GM12878 (cell line): ENCODE data around the gene PIP4K2B. TPM values are rescaled to one million over a fixed set of nuclear protein-coding genes. Genes with fewer than 3 reads are reported as not detected.
A peak's percentile ranks its signal among the peaks of the same experiment; 100 is the strongest.

Experiments
- ATAC-seq: fragments of 200-7000 bp; cut with Tn5 transposase; 3 replicates; pipeline ENCODE4 v1.9.1; 2020; ENCODE audit warnings: mild to moderate bottlenecking, moderate library complexity
- BruUV-seq: library from RNA; stranded (reverse); fragments of 400-500 nt; replicated peaks from 2 replicates; lab custom pipeline; 2021; lab: Mats Ljungman, UMichigan
- CTCF ChIA-PET: fragments of 300-600 bp; sonication (Branson Sonifier 250); formaldehyde crosslinking; extraction: SDS; loops from one replicate; lab custom pipeline; 2021; ENCODE audit warnings: inconsistent platforms; lab: Yijun Ruan, JAX
- POLR2A ChIA-PET: fragments of 350-600 bp; formaldehyde crosslinking; extraction: SDS; loops from one replicate; lab custom pipeline; 2021; ENCODE audit warnings: inconsistent platforms; lab: Charles Lee
- RAD21 ChIA-PET: fragments of 300-600 bp; sonication (Branson Sonifier 250); formaldehyde crosslinking; loops from one replicate; lab custom pipeline; 2023; ENCODE audit warnings: antibody characterized with exemption; ENCODE audit not compliant: unreplicated experiment; lab: Charles Lee
- SMC1A ChIA-PET: fragments of 300-600 bp; sonication (Branson Sonifier 250); formaldehyde crosslinking; loops from one replicate; lab custom pipeline; 2023; ENCODE audit not compliant: unreplicated experiment, uncharacterized antibody; lab: Charles Lee
- DNase-seq: peaks from one replicate; pipeline ENCODE4 v3.0.0-alpha.2; 2011; ENCODE audit warnings: low read depth, low spot score
- FAIRE-seq: peaks from 3 replicates; lab custom pipeline; 2011; peaks lifted over from hg19 to GRCh38; lab: Jason Lieb, UNC
- H2AFZ ChIP-seq: 2 replicates; pipeline ENCODE4 v1.6.0; 2011; ENCODE audit warnings: low read depth, low read length, control low read depth; ENCODE audit not compliant: control insufficient read depth
- H3K27ac ChIP-seq: 2 replicates; pipeline ENCODE4 v1.5.1; 2011; ENCODE audit warnings: control low read depth; ENCODE audit not compliant: control insufficient read depth, insufficient read depth
- H3K27me3 ChIP-seq, 2 experiments: replicated peaks in 1 of 2; 2 replicates each; pipeline versions ENCODE4 v1.6.0 to v1.6.1; 2011; ENCODE audit warnings: low read length in 1 of 2; ENCODE audit not compliant: control insufficient read depth in 2 of 2, insufficient read depth in 2 of 2
- H3K36me3 ChIP-seq, 2 experiments: 2 replicates each; pipeline ENCODE4 v1.5.1; 2011; ENCODE audit warnings: low read length in 1 of 2; ENCODE audit not compliant: control insufficient read depth in 2 of 2, insufficient read depth in 2 of 2
- H3K4me1 ChIP-seq: 2 replicates; pipeline ENCODE4 v1.6.1; 2011; ENCODE audit warnings: mild to moderate bottlenecking, low read length, moderate library complexity, mixed read lengths; ENCODE audit not compliant: control insufficient read depth, insufficient read depth
- H3K4me2 ChIP-seq: 2 replicates; pipeline ENCODE4 v1.6.0; 2011; ENCODE audit warnings: control low read depth; ENCODE audit not compliant: control insufficient read depth, insufficient read depth
- H3K4me3 ChIP-seq: fragments of 200-600 bp; sonication (generic); 2 replicates; pipeline ENCODE4 v1.5.1; 2016
- H3K79me2 ChIP-seq: 2 replicates; pipeline ENCODE4 v1.6.0; 2011; ENCODE audit warnings: low read length; ENCODE audit not compliant: control insufficient read depth, insufficient read depth
- H3K9ac ChIP-seq: 2 replicates; pipeline ENCODE4 v1.8.0; 2011; ENCODE audit warnings: low read length, control low read depth, mixed read lengths; ENCODE audit not compliant: control insufficient read depth, insufficient read depth
- H3K9me3 ChIP-seq: replicated peaks from 3 replicates; pipeline ENCODE4 v1.5.1; 2011; ENCODE audit warnings: mild to moderate bottlenecking, low read length; ENCODE audit not compliant: control insufficient read depth, insufficient read depth
- H4K20me1 ChIP-seq: 2 replicates; pipeline ENCODE4 v1.6.0; 2011; ENCODE audit not compliant: control insufficient read depth, insufficient read depth
- BMI1 ChIP-seq: fragments of 450-650 bp; IDR thresholded peaks from 2 replicates; pipeline ENCODE4 v1.6.1; 2016; ENCODE audit warnings: mild to moderate bottlenecking, moderate library complexity, borderline replicate concordance
- HDGF ChIP-seq: fragments of 450-650 bp; IDR thresholded peaks from 2 replicates; pipeline ENCODE4 v1.6.1; 2016; ENCODE audit warnings: antibody characterized with exemption
- NKRF ChIP-seq: fragments of 450-650 bp; conservative IDR thresholded peaks from 2 replicates; pipeline ENCODE4 v1.6.1; 2017; ENCODE audit warnings: mild to moderate bottlenecking, moderate library complexity
- NR2C2 ChIP-seq: IDR thresholded peaks from 2 replicates; pipeline ENCODE4 v1.6.1; 2011; ENCODE audit warnings: borderline replicate concordance, low read depth; ENCODE audit not compliant: control insufficient read depth, insufficient read length
- NR2F1 ChIP-seq: fragments of 450-650 bp; conservative IDR thresholded peaks from 2 replicates; pipeline ENCODE4 v1.6.1; 2017; ENCODE audit warnings: mild to moderate bottlenecking
- PML ChIP-seq: IDR thresholded peaks from 2 replicates; pipeline ENCODE4 v1.6.1; 2012; ENCODE audit warnings: low read length, inconsistent platforms
- SP1 ChIP-seq: IDR thresholded peaks from one replicate; pipeline ENCODE4 v1.6.1; 2011; ENCODE audit warnings: low read depth, low read length
- SREBF1 ChIP-seq: IDR thresholded peaks from 2 replicates; pipeline ENCODE4 v1.6.1; 2012; ENCODE audit warnings: mild to moderate bottlenecking, low read length
- ZSCAN29 ChIP-seq: fragments of 450-650 bp; IDR thresholded peaks from 2 replicates; pipeline ENCODE4 v1.6.1; 2017; ENCODE audit warnings: mild to moderate bottlenecking, moderate library complexity
- WGBS: methylation state at CpG from one replicate; pipeline ENCODE4 v1.1.6; 2016; ENCODE audit warnings: low lambda C conversion rate; ENCODE audit not compliant: insufficient replicate concordance, insufficient coverage; ENCODE audit errors: missing lambda C conversion rate; 5-methylcytosine and 5-hydroxymethylcytosine counted together
- in situ Hi-C: fragments of 300-500 bp; cut with MboI; formaldehyde crosslinking; loops from 9 replicates; pipeline ENCODE4 v1.14.3; 2018; ENCODE audit warnings: mixed read lengths
- intact Hi-C: fragments of 100-400 bp; cut with micrococcal nuclease; formaldehyde crosslinking; loops from one replicate; pipeline ENCODE4 v1.14.2; 2022; ENCODE audit not compliant: unreplicated experiment
- polyA plus RNA-seq, 11 experiments: library from polyadenylated mRNA; depleted of rRNA in 4 of 11; unstranded in 6 of 11; stranded (reverse) in 5 of 11; fragments of >200 nt; fragmentation: Nextera tagmentation in 4 of 11; fragmentation: Illumina TruSeq in 1 of 11; extraction: Ambion mirVana in 4 of 11; extraction: Trizol in 1 of 11; gene quantifications; 1 replicate in 1 of 11; 2 replicates in 10 of 11; pipeline versions ENCODE4 v1.2.1 to v1.2.3, GENCODE V29; 2011 to 2016; ENCODE audit warnings: inconsistent platforms in 2 of 11, missing spikeins in 2 of 11, low read depth in 1 of 11
- total RNA-seq, 4 experiments: library from RNA; depleted of rRNA in 3 of 4; stranded (reverse); fragments of >200 nt in 3 of 4; fragmentation: Illumina TruSeq in 1 of 4; extraction: Trizol in 1 of 4; gene quantifications; 2 replicates each; pipeline versions ENCODE4 v1.2.1 to v1.2.3, GENCODE V29; 2013 to 2021
- TF ChIP-seq, protein P1 (sequence below): fragments of 150-350 bp; IDR thresholded peaks from 2 replicates; pipeline ENCODE4 v1.6.1; 2016; ENCODE audit warnings: low read depth, low read length

The PIP4K2B gene
- total and polyA plus RNA-seq, 10 of the 15 experiments (the other 5 are each of a cell fraction or from before 2014, with no cell fraction given) = 3.8 to 30.3 (median 18.2) TPM

GRCh38 chr17:38809828-38810227 lies 10.5 kb upstream of the PIP4K2B start (continued):
- TF ChIP-seq SREBF1 = no peak
- TF ChIP-seq ZSCAN29 = no peak
- no peak for TF ChIP-seq SP1

- POLR2A ChIA-PET = no interaction called here
These were observed 943 bp upstream of the PIP4K2B start for GRCh38 chr17:38800237-38800760.

More at GRCh38 chr17:38800237-38800760, 943 bp upstream of the PIP4K2B start:
- no peak for DNase-seq
- Histone ChIP-seq H3K27me3 (no peaks in the 10 kb centered on the region), H3K4me2 (peak overlapping the region; percentile 52), H3K27ac (peak overlapping the region; percentile 93), H4K20me1 (no peaks in the 10 kb centered on the region), H3K4me3 (peak overlapping the region; percentile 66), H3K9ac (peak overlapping the region; percentile 89), H3K79me2 (peaks cover 31% of the 10 kb centered on the region)
- FAIRE-seq = no peak
- 32% methylated on average over 14 of the region's 14 CpGs for WGBS
- intact Hi-C loops (loop anchor here (10.0 kb wide), 1 partner anchor 125 kb away; the partner anchor contains the start of gene EPOP), in situ Hi-C loops (no loop called here)
- ChIA-PET SMC1A (interaction anchor here (2.0 kb wide), 1 partner anchor 67 kb away, joined by 7 read pairs; no protein-coding TSS in a partner anchor), CTCF (no interaction called here)
- ATAC-seq = no peak
- 0 out of 2 replicates have a peak, but pooled peaks have one; percentile 5 for TF ChIP-seq HDGF
- TF ChIP-seq, protein P1, sequence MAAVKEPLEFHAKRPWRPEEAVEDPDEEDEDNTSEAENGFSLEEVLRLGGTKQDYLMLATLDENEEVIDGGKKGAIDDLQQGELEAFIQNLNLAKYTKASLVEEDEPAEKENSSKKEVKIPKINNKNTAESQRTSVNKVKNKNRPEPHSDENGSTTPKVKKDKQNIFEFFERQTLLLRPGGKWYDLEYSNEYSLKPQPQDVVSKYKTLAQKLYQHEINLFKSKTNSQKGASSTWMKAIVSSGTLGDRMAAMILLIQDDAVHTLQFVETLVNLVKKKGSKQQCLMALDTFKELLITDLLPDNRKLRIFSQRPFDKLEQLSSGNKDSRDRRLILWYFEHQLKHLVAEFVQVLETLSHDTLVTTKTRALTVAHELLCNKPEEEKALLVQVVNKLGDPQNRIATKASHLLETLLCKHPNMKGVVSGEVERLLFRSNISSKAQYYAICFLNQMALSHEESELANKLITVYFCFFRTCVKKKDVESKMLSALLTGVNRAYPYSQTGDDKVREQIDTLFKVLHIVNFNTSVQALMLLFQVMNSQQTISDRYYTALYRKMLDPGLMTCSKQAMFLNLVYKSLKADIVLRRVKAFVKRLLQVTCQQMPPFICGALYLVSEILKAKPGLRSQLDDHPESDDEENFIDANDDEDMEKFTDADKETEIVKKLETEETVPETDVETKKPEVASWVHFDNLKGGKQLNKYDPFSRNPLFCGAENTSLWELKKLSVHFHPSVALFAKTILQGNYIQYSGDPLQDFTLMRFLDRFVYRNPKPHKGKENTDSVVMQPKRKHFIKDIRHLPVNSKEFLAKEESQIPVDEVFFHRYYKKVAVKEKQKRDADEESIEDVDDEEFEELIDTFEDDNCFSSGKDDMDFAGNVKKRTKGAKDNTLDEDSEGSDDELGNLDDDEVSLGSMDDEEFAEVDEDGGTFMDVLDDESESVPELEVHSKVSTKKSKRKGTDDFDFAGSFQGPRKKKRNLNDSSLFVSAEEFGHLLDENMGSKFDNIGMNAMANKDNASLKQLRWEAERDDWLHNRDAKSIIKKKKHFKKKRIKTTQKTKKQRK = no peak
- TF ChIP-seq BMI1 = peak; percentile 42; the same call in 1 of the 2 replicates
- no peak for TF ChIP-seq NR2C2
- TF ChIP-seq PML = 0 out of 2 replicates have a peak, but pooled peaks have one; percentile 54
- TF ChIP-seq NKRF = peak; percentile 45; the same call in 1 of the 2 replicates
- TF ChIP-seq NR2F1 = 0 out of 2 replicates have a peak, but pooled peaks have one; percentile 5
- TF ChIP-seq, all 136 proteins: peak for 5
- RAD21 ChIA-PET = interaction anchor here (0.7 to 1.0 kb wide), 2 partner anchors 63 to 70 kb away, joined by 3 to 5 read pairs; partner anchors contain the start of gene LASP1
- peak overlapping the region; percentile 11 for H2AFZ ChIP-seq
- peaks cover 11% of the 10 kb centered on the region for H3K4me1 ChIP-seq
- BruUV-seq = no TSS peak
- H3K36me3 ChIP-seq = peaks cover 7 to 8% of the 10 kb centered on the region in 2 experiments
- H3K9me3 ChIP-seq = no peaks in the 10 kb centered on the region
